DOHH2 (cell line): Measurements from ENCODE around the gene CIBAR2.

Experiments used
- CTCF ChIP-seq: fragments of 200-600 bp; sonication (generic); IDR thresholded peaks from one replicate; pipeline ENCODE4 v1.5.1; 2014; ENCODE audit warnings: antibody characterized with exemption, mild to moderate bottlenecking, low read depth, low read length; ENCODE audit not compliant: poor library complexity, severe bottlenecking
- EZH2phosphoT487 ChIP-seq: fragments of 200-600 bp; sonication (generic); IDR thresholded peaks from 2 replicates; pipeline ENCODE4 v1.6.1; 2017; ENCODE audit warnings: borderline replicate concordance, mild to moderate bottlenecking, antibody characterized with exemption, low read length, moderate library complexity, mixed read lengths

- no peak for TF ChIP-seq CTCF
- no peak for TF ChIP-seq EZH2phosphoT487
Observed at GRCh38 chr16:85072947-85073346, 39.3 kb downstream of the CIBAR2 start.
